Measurements from ENCODE around the gene TSGA10.
A peak's percentile ranks its signal among the peaks of the same experiment; 100 is the strongest.
"Not testable (repeated sequence)": the region's sequence is repeated elsewhere in the genome, so short reads cannot be mapped to it uniquely, and the experiment has no call there.

TSGA10 gene

GRCh38 chr2:99153921-99154604 is 679 bp downstream of the TSGA10 start:
- no peak for DNase-seq

GRCh38 chr2:99152199-99152895 is 2.4 kb downstream of the TSGA10 start:
- DNase-seq = no peak

GRCh38 chr2:99150706-99151105 is 4.0 kb downstream of the TSGA10 start:
- DNase-seq = no peak

- DNase-seq = peak; percentile 82
Measured at GRCh38 chr2:99141110-99142108, 13.3 kb downstream of the TSGA10 start, which contains the start of gene C2orf15. Gene C2orf15, plus strand, starts transcription at chr2:99141707. Its CDS starts 8,852 bp downstream, at chr2:99150559.

GRCh38 chr2:99140860-99141109 is 14.0 kb downstream of the TSGA10 start:
- DNase-seq = peak; percentile 6

GRCh38 chr2:99140056-99140859 is 14.5 kb downstream of the TSGA10 start:
- DNase-seq = no peak

GRCh38 chr2:99139003-99139402 is 15.7 kb downstream of the TSGA10 start:
- DNase-seq = no peak

GRCh38 chr2:99135044-99135556 is 19.6 kb downstream of the TSGA10 start:
- not testable (repeated sequence) for DNase-seq

- DNase-seq = no peak
Measured at GRCh38 chr2:99127981-99128380, 26.8 kb downstream of the TSGA10 start.

GRCh38 chr2:99112617-99113016 is 42.1 kb downstream of the TSGA10 start:
- no peak for DNase-seq

- DNase-seq = no peak
Measured at GRCh38 chr2:99111945-99112344, 42.8 kb downstream of the TSGA10 start.

- no peak for DNase-seq
Measured at GRCh38 chr2:99111236-99111635, 43.5 kb downstream of the TSGA10 start.

- peak; percentile 1 for DNase-seq
Measured at GRCh38 chr2:99106913-99107312, 47.8 kb downstream of the TSGA10 start.

GRCh38 chr2:99104006-99104405 is 50.7 kb downstream of the TSGA10 start:
- no peak for DNase-seq

GRCh38 chr2:99101697-99102096 is 53.0 kb downstream of the TSGA10 start:
- DNase-seq = peak; percentile 1

- DNase-seq = no peak
Measured at GRCh38 chr2:99096728-99097127, 58.0 kb downstream of the TSGA10 start.

- DNase-seq = no peak
Measured at GRCh38 chr2:99088017-99088416, 66.7 kb downstream of the TSGA10 start.

GRCh38 chr2:99086385-99086784 is 68.4 kb downstream of the TSGA10 start:
- no peak for DNase-seq

- no peak for DNase-seq
Measured at GRCh38 chr2:99085421-99085820, 69.3 kb downstream of the TSGA10 start.

- no peak for DNase-seq
Measured at GRCh38 chr2:99084256-99084655, 70.5 kb downstream of the TSGA10 start.

GRCh38 chr2:99081891-99082290 is 72.9 kb downstream of the TSGA10 start:
- no peak for DNase-seq

- DNase-seq = peak; percentile 32
Measured at GRCh38 chr2:99079226-99079625, 75.5 kb downstream of the TSGA10 start.

All from fibroblast of skin of scalp (primary cell).